ENCODE data around the gene ST6GAL1. TPM values are rescaled to one million over a fixed set of nuclear protein-coding genes. Genes with fewer than 3 reads are reported as not detected.

ST6GAL1 gene
- total and polyA plus RNA-seq, 10 of the 15 experiments (the other 5 are each of a cell fraction or from before 2014, with no cell fraction given) = 74.2 to 248 (median 149) TPM

GRCh38 chr3:187011915-187012314 lies 81.6 kb downstream of the ST6GAL1 start:
- H3K9ac ChIP-seq (ENCODE audit: control insufficient read depth, insufficient read depth, low read length) = peak overlapping the region; percentile 68
- no peaks in the 10 kb centered on the region for H4K20me1 ChIP-seq (ENCODE audit: control insufficient read depth, insufficient read depth)
- CTCF ChIA-PET = interaction anchor here (0.7 to 4.0 kb wide), 8 partner anchors 10 to 153 kb away, joined by 3 to 36 read pairs (median 3); no protein-coding TSS in a partner anchor
- H2AFZ ChIP-seq (ENCODE audit: control insufficient read depth, low read depth, low read length) = no peak overlapping the region
- peak overlapping the region; percentile 80 for H3K27ac ChIP-seq (ENCODE audit: control insufficient read depth, insufficient read depth)
- RAD21 ChIA-PET (ENCODE audit: unreplicated experiment) = interaction anchor here (0.7 to 3.9 kb wide), 8 partner anchors 9 to 80 kb away, joined by 3 to 29 read pairs (median 8); no protein-coding TSS in a partner anchor
- SMC1A ChIA-PET (ENCODE audit: uncharacterized antibody, unreplicated experiment) = interaction anchor here (0.7 to 6.0 kb wide), 12 partner anchors 10 to 80 kb away, joined by 3 to 70 read pairs (median 4); partner anchors contain the start of gene ST6GAL1
- H3K79me2 ChIP-seq (ENCODE audit: control insufficient read depth, insufficient read depth, low read length) = peaks cover 45% of the 10 kb centered on the region
- BruUV-seq (replicated peaks) = no TSS peak
- H3K4me1 ChIP-seq (ENCODE audit: control insufficient read depth, insufficient read depth, low read length) = peaks cover 58% of the 10 kb centered on the region
- H3K9me3 ChIP-seq (replicated peaks; ENCODE audit: control insufficient read depth, insufficient read depth, low read length) = no peaks in the 10 kb centered on the region; the same call in 1 of the 3 replicates
- intact Hi-C loops (cut with micrococcal nuclease; ENCODE audit: unreplicated experiment) (no loop called here), in situ Hi-C loops (cut with MboI) (no loop called here)
- FAIRE-seq (peak; percentile 44), DNase-seq (ENCODE audit: low read depth, low spot score) (no peak), ATAC-seq (peak; percentile 59)
- H3K4me2 ChIP-seq (ENCODE audit: control insufficient read depth, insufficient read depth) = peak overlapping the region; percentile 92
- H3K27me3 ChIP-seq (replicated peaks in 1 of 2; ENCODE audit: control insufficient read depth in 2 of 2, insufficient read depth in 2 of 2, low read length in 1 of 2) = no peaks in the 10 kb centered on the region
- H3K4me3 ChIP-seq = peak overlapping the region; percentile 39; the same call in 1 of the 2 replicates
- WGBS (ENCODE audit: insufficient coverage, insufficient replicate concordance, low lambda C conversion rate, missing lambda C conversion rate) = 62% methylated on average over 7 of the region's 7 CpGs
- H3K36me3 ChIP-seq (ENCODE audit: control insufficient read depth in 2 of 2, insufficient read depth in 2 of 2, low read length in 1 of 2) = no peaks in the 10 kb centered on the region; a peak in 1 of 4 replicates
- POLR2A ChIA-PET = interaction anchor here (1.2 to 5.6 kb wide), 8 partner anchors 10 to 80 kb away, joined by 3 to 39 read pairs (median 3); no protein-coding TSS in a partner anchor
- TF ChIP-seq MLLT1 (IDR thresholded peaks at IDR 0.05) (no peak), E4F1 (IDR thresholded peaks at IDR 0.05; ENCODE audit: borderline replicate concordance, partially characterized antibody) (no peak), SKIL (IDR thresholded peaks at IDR 0.05; ENCODE audit: low read depth, poor library complexity, severe bottlenecking) (peak; percentile 42), STAT3 (IDR thresholded peaks at IDR 0.05; ENCODE audit: low read depth, low read length) (no peak), ZNF274 (IDR thresholded peaks at IDR 0.05; ENCODE audit: insufficient read depth, insufficient read length) (no peak), IRF5 (IDR thresholded peaks at IDR 0.05; ENCODE audit: borderline replicate concordance) (no peak), ATF2 (IDR thresholded peaks at IDR 0.05; ENCODE audit: low read length) (peak; percentile 51), RELA (IDR thresholded peaks at IDR 0.05; ENCODE audit: borderline replicate concordance, partially characterized antibody) (no peak), SRF (IDR thresholded peaks at IDR 0.05; ENCODE audit: low read depth in 2 of 2, low read length in 2 of 2) (no peak)

All from GM12878 (cell line).